GM21619 (cell line): ENCODE data around the gene EPC1.
"Not testable (repeated sequence)": the region's sequence is repeated elsewhere in the genome, so short reads cannot be mapped to it uniquely, and the experiment has no call there.

ENCODE experiments used
- ATAC-seq: cut with Tn5 transposase; IDR thresholded peaks from one replicate; pipeline ENCODE4 v1.9.1; 2021; ENCODE audit not compliant: unreplicated experiment

The EPC1 gene

GRCh38 chr10:32346551-32347362 is at the start of gene EPC1:
EPC1 (minus strand) TSS chr10:32347158; CDS start chr10:32346915, 243 bp downstream.
- peak; percentile 59 for ATAC-seq

GRCh38 chr10:32393911-32394310 is 47.0 kb upstream of the EPC1 start:
- ATAC-seq: no peak

- ATAC-seq: not testable (repeated sequence)
Measured at GRCh38 chr10:32392284-32392683, 45.3 kb upstream of the EPC1 start.

- no peak for ATAC-seq
Measured at GRCh38 chr10:32390193-32390592, 43.2 kb upstream of the EPC1 start.

GRCh38 chr10:32388258-32389027 is 41.5 kb upstream of the EPC1 start:
- ATAC-seq: no peak

GRCh38 chr10:32386623-32387260 is 39.8 kb upstream of the EPC1 start:
- ATAC-seq: no peak

- no peak for ATAC-seq
Measured at GRCh38 chr10:32384171-32384570, 37.2 kb upstream of the EPC1 start.

GRCh38 chr10:32381165-32381564 is 34.2 kb upstream of the EPC1 start:
- ATAC-seq: no peak

- ATAC-seq: no peak
Measured at GRCh38 chr10:32379950-32380551, 33.1 kb upstream of the EPC1 start.

GRCh38 chr10:32379318-32379949 is 32.5 kb upstream of the EPC1 start:
- ATAC-seq: no peak

GRCh38 chr10:32378363-32379317 is 31.7 kb upstream of the EPC1 start:
- ATAC-seq: peak; percentile 97

- peak; percentile 31 for ATAC-seq
Measured at GRCh38 chr10:32377458-32378259, 30.7 kb upstream of the EPC1 start.

- no peak for ATAC-seq
Measured at GRCh38 chr10:32376771-32377170, 29.8 kb upstream of the EPC1 start.

- no peak for ATAC-seq
Measured at GRCh38 chr10:32376097-32376496, 29.1 kb upstream of the EPC1 start.

GRCh38 chr10:32375631-32376030 is 28.7 kb upstream of the EPC1 start:
- ATAC-seq: no peak

- no peak for ATAC-seq
Measured at GRCh38 chr10:32374605-32375004, 27.6 kb upstream of the EPC1 start.

- ATAC-seq: no peak
Measured at GRCh38 chr10:32373496-32373895, 26.5 kb upstream of the EPC1 start.

- ATAC-seq: no peak
Measured at GRCh38 chr10:32373031-32373430, 26.1 kb upstream of the EPC1 start.
